ENCODE data around the gene CACNA2D3.

GRCh38 chr3:54217828-54218227 lies 95.5 kb downstream of the CACNA2D3 start:
- no peak for TF ChIP-seq CTCF (optimal IDR thresholded peaks at IDR 0.05 in 1 of 3, IDR thresholded peaks at IDR 0.05 in 1 of 3, conservative IDR thresholded peaks at IDR 0.05 in 1 of 3; ENCODE audit: extremely low read depth in 1 of 3, insufficient read depth in 2 of 3, low read length in 3 of 3)
- TF ChIP-seq EZH2 (IDR thresholded peaks at IDR 0.05; ENCODE audit: low read length), result no peak
